ENCODE results near the gene ITGA4.

ITGA4 gene

DNA sequence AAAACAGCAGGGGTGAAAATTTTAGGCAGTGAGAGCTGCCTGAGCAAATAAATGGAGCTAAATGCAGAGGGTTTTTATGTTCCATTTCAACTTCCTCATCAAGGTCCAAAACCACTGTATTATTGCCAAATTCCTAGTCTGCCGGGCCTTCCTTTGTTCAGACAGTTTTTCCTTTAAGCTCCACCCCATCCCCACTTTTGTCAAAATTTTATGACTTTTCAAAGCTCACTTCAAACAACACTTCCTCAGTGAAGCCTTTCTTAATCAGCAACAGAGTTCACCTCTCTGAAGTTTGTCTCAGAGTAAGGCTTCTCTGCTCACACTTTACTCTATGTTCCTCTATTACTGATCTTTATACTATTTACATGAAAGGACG lies 118.5 kb downstream of the ITGA4 start:
- DNase-seq (ENCODE audit: low spot score): no peak
- in situ Hi-C loops (cut with MboI; ENCODE audit: low sequenced_read_pairs, unreplicated experiment): loop anchor here (10.0 kb wide), 1 partner anchor 139 kb away; no protein-coding TSS in a partner anchor

DNA sequence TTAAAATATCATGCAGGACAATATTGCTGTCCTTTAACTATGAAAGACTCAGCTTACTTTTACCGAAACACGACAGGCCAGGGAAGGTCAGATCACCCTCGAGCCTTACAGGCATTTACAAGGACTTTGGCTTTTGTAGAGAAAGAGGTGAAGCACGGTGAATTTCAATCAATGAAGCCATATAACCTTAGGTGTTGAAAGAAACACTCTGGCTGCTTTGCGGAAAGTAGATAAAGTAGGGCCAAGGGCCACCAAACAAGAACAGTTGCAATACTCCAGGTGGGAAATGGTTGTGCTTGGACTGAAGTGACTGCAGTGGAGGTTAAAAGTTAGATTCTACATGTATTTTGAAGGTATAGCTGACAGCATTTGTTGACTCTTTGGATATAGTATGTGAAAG lies 119.2 kb downstream of the ITGA4 start:
- DNase-seq (ENCODE audit: low spot score): no peak
- TF ChIP-seq, protein P1, sequence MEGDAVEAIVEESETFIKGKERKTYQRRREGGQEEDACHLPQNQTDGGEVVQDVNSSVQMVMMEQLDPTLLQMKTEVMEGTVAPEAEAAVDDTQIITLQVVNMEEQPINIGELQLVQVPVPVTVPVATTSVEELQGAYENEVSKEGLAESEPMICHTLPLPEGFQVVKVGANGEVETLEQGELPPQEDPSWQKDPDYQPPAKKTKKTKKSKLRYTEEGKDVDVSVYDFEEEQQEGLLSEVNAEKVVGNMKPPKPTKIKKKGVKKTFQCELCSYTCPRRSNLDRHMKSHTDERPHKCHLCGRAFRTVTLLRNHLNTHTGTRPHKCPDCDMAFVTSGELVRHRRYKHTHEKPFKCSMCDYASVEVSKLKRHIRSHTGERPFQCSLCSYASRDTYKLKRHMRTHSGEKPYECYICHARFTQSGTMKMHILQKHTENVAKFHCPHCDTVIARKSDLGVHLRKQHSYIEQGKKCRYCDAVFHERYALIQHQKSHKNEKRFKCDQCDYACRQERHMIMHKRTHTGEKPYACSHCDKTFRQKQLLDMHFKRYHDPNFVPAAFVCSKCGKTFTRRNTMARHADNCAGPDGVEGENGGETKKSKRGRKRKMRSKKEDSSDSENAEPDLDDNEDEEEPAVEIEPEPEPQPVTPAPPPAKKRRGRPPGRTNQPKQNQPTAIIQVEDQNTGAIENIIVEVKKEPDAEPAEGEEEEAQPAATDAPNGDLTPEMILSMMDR (IDR thresholded peaks at IDR 0.05; ENCODE audit: borderline replicate concordance, control extremely low read depth, extremely low read depth, insufficient read depth, missing control alignments): no peak
- in situ Hi-C loops (cut with MboI; ENCODE audit: low sequenced_read_pairs, unreplicated experiment): loop anchor here (10.0 kb wide), 1 partner anchor 138 kb away; no protein-coding TSS in a partner anchor

More for the DNA sequence above, 118.5 kb downstream of the ITGA4 start:
- TF ChIP-seq, protein P1 (IDR thresholded peaks at IDR 0.05; ENCODE audit: borderline replicate concordance, control extremely low read depth, extremely low read depth, insufficient read depth, missing control alignments): no peak

DNA sequence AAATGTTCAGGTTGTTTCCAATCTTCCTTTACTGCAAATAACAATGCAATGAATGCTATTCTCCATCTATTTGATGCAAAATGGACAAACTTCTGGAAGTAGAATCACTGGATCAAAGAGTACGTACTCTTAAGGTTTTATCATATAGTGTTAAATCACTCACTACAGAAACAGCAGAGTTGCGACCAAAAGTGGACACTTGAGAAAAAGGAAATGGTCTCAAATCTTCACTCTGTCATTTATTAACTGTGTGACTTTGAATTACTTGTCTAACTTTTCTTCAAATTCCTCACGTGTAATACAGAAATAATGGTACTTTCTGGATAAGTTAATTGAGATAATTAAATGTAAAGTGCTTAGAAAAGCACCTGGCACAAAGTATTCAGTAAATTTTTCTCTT lies 121.6 kb downstream of the ITGA4 start:
- in situ Hi-C loops (cut with MboI; ENCODE audit: low sequenced_read_pairs, unreplicated experiment): loop anchor here (10.0 kb wide), 1 partner anchor 136 kb away; no protein-coding TSS in a partner anchor
- no peak for DNase-seq (ENCODE audit: low spot score)
- TF ChIP-seq, protein P1 (IDR thresholded peaks at IDR 0.05; ENCODE audit: borderline replicate concordance, control extremely low read depth, extremely low read depth, insufficient read depth, missing control alignments): no peak

DNA sequence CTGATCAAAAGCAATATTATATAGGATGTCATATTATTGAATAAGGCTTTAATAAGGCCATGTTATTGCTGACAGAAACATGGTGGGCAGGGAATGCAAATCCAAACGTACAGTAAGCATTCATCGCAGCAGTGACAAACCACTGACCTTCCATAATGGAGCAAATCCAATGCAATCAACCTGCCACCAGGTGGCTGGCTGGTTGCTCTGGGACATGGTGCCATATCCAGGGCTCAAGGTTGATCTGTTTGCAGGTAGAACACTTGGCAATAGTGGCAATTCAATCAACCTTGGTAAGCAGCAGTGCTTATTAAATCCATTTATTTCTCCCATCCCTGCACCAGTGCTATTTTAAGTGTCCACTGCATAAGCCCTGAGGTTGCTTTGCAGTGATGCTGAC lies 124.3 kb downstream of the ITGA4 start:
- TF ChIP-seq, protein P1 (IDR thresholded peaks at IDR 0.05; ENCODE audit: borderline replicate concordance, control extremely low read depth, extremely low read depth, insufficient read depth, missing control alignments): no peak
- no peak for DNase-seq (ENCODE audit: low spot score)
- in situ Hi-C loops (cut with MboI; ENCODE audit: low sequenced_read_pairs, unreplicated experiment): no loop called here

DNA sequence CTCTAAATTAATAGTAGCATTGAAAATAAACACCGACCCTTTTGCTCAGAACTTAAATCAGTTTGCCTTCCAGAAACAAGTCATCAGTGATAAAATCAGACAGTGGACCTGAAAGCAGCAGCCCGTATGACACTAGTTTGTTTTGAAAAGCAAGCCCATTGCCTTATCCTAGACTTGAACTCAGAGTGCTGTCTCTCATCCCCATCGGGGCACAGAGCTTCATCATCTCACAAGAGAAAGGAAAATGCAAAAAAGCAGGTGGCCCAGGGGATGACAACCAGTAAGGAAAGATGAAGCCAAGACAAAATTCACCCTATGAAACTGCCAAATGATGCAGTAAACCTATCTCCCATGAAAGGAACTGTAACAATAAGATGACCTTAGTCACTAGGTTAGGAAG lies 128.5 kb downstream of the ITGA4 start:
- TF ChIP-seq, protein P1 (IDR thresholded peaks at IDR 0.05; ENCODE audit: borderline replicate concordance, control extremely low read depth, extremely low read depth, insufficient read depth, missing control alignments): no peak
- DNase-seq (ENCODE audit: low spot score): no peak
- in situ Hi-C loops (cut with MboI; ENCODE audit: low sequenced_read_pairs, unreplicated experiment): no loop called here

All from GM13976 (cell line).